Cardiac muscle cell (in vitro differentiated cells and primary cell): ENCODE data around the gene RAB4B. TPM values are rescaled to one million over a fixed set of nuclear protein-coding genes. Genes with fewer than 3 reads are reported as not detected.

ENCODE experiments used
- DNase-seq, 2 donors: peaks; one replicate each; pipeline versions ENCODE4 v3.0.0 to v3.0.0-alpha.2; 2010 to 2017; ENCODE audit warnings: low read depth in 1 of 2, low spot score in 1 of 2
- H3K27ac ChIP-seq: fragments of 200-600 bp; sonication (generic); 2 replicates; pipeline ENCODE4 v1.5.1; 2016
- H3K27me3 ChIP-seq: fragments of 200-600 bp; sonication (generic); 2 replicates; pipeline ENCODE4 v1.6.0; 2016; ENCODE audit warnings: control low read depth
- H3K36me3 ChIP-seq: fragments of 200-600 bp; sonication (generic); 2 replicates; pipeline ENCODE4 v1.5.1; 2016; ENCODE audit warnings: control low read depth
- H3K4me1 ChIP-seq: fragments of 200-600 bp; sonication (generic); 2 replicates; pipeline ENCODE4 v1.8.1; 2017; ENCODE audit warnings: low read depth, mild to moderate bottlenecking, mixed run types
- H3K4me3 ChIP-seq: fragments of 200-600 bp; sonication (generic); 2 replicates; pipeline ENCODE4 v1.5.1; 2016; ENCODE audit warnings: mild to moderate bottlenecking
- H3K9me3 ChIP-seq: fragments of 200-600 bp; sonication (generic); 2 replicates; pipeline ENCODE4 v1.5.1; 2017; ENCODE audit warnings: low read depth, mild to moderate bottlenecking, control low read depth
- polyA plus RNA-seq: library from polyadenylated mRNA; unstranded; fragments of >200 nt; fragmentation: Nextera tagmentation; extraction: Ambion mirVana; gene quantifications from 2 replicates; pipeline ENCODE4 v1.2.1, GENCODE V29; 2016
- total RNA-seq: library from RNA; depleted of rRNA; stranded (reverse); fragments of >200 nt; gene quantifications from 2 replicates; pipeline ENCODE4 v1.2.3, GENCODE V29; 2016
- TF ChIP-seq, protein P1 (sequence below): IDR thresholded peaks from 2 replicates; pipeline ENCODE4 v1.5.1; 2012; ENCODE audit warnings: low read depth, mild to moderate bottlenecking, low read length

RAB4B gene
- total and polyA plus RNA-seq, 2 experiments from 2014 or later: 15.8 to 38.9 TPM

DNA sequence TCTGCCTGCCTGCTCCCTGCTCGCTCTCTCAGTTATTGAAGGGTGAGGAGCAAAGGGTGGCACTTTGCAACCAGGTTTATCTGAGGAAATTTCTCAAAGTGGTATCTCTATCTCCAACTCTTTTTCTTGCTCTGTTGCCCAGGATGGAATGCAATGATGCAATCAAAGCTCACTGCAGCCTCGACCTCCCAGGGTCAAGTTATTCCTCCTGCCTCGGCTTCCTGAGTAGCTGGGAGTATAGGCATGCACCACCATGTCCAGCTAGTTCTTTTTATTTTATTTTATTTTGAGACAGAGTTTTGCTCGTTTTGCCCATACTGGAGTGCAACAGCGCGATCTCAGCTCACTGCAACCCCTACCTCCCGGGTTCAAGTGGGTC lies 32.7 kb upstream of the RAB4B start:
- Histone ChIP-seq H3K9me3 (no peaks in the 10 kb centered on the region), H3K27me3 (no peaks in the 10 kb centered on the region), H3K27ac (peak overlapping the region; percentile 79), H3K4me3 (no peak overlapping the region), H3K4me1 (peaks cover 16% of the 10 kb centered on the region), H3K36me3 (no peaks in the 10 kb centered on the region)
- peak in 1 of 2 donors; percentile 86 for DNase-seq
- TF ChIP-seq, protein P1, sequence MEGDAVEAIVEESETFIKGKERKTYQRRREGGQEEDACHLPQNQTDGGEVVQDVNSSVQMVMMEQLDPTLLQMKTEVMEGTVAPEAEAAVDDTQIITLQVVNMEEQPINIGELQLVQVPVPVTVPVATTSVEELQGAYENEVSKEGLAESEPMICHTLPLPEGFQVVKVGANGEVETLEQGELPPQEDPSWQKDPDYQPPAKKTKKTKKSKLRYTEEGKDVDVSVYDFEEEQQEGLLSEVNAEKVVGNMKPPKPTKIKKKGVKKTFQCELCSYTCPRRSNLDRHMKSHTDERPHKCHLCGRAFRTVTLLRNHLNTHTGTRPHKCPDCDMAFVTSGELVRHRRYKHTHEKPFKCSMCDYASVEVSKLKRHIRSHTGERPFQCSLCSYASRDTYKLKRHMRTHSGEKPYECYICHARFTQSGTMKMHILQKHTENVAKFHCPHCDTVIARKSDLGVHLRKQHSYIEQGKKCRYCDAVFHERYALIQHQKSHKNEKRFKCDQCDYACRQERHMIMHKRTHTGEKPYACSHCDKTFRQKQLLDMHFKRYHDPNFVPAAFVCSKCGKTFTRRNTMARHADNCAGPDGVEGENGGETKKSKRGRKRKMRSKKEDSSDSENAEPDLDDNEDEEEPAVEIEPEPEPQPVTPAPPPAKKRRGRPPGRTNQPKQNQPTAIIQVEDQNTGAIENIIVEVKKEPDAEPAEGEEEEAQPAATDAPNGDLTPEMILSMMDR: no peak

DNA sequence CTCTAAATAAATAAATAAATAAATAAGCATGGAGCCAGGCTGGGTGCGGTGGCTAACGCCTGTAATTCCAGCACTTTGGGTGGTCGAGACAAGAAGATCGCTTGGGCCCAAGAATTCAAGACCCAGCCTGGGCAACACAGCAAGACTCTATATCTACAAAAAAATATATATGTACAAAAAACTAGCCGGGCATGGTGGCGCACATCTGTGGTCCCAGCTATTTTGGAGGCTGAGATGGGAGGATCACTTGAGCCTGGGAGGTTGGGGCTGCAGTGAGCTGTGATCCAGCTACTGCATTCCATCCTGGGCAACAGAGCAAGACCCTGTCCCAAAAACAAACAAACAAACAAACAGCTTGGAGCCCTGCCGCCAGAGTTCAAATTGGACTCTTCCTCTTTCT lies 30.5 kb upstream of the RAB4B start:
- TF ChIP-seq, protein P1: no peak
- Histone ChIP-seq H3K27me3 (no peaks in the 10 kb centered on the region), H3K9me3 (no peaks in the 10 kb centered on the region), H3K4me1 (peaks cover 16% of the 10 kb centered on the region), H3K4me3 (no peak overlapping the region), H3K36me3 (no peaks in the 10 kb centered on the region), H3K27ac (no peak overlapping the region)
- no peak for DNase-seq

DNA sequence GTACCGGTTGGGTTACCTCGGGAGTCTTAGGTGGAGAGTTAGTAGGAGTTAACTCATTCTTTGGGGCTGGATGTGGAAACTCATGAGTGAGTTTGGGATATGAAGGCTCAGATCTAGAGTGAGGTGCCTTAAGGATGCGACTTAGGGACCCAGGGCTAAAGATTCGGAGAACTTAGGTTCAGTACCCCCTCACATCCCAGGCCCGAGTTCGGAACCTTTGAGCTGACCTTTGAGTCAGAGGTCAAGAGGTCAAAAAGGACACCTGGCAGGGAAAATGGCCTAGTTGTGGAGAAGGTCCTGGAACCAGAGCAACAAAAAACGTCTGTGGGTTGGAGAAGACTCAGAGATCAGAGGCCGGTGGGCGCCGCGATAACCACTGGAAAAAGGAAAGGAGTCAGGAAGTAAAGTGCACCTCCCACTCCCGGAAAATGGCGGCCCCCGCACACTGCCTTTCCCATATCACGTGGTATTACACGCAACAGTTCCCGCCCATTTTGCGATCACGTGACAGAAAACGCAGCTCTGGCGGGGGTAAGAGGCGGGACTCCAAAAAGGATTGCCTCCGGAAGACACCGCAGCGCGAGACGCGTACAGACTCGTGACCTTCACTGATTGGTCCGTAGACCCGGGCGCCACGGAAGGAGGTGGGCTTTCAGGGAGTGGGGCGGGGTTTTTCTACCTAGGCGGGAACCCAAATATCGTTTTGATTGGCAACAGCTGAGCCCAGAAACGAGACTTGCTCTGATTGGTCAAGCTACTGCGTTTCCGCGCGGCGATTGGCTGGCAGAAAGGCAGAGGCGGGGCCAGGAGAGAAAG lies 27.8 kb upstream of the RAB4B start, which contains the start of gene ACTMAP:
Gene ACTMAP (minus strand): TSS at position 420 of the 816 bp plus-strand sequence. CDS start 674 bp downstream, outside the sequence.
- TF ChIP-seq, protein P1: no peak
- H3K4me1 ChIP-seq: peaks cover 16% of the 10 kb centered on the region
- peak within 1 kb of the TSS; percentile 64 for H3K4me3 ChIP-seq

DNA sequence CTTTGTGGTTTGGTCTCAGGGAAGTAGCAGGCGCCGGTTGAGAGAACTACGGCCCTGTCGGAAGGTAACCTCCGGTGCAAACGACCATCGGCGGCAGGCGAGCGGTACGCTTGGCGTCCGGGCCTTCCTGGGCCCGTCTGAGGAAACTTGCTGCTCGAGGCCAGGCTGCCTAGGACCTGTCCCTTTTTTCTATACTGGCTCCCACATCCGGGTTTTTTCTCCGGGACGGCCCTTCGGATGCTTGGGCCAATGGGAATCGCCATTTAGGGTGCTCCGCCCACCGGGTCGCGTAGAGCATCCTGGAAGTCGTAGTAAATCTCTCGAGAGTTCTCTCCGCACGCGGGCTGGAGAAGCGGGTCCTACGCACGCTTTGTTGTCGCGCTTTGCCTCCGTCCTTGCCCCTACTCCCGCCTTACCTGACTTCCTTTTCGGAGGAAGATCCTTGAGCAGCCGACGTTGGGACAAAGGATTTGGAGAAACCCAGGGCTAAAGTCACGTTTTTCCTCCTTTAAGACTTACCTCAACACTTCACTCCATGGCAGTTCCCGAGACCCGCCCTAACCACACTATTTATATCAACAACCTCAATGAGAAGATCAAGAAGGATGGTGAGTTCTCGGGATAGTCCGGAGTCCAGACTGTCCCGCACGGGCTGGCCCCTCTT lies 27.0 kb upstream of the RAB4B start, which contains the start of gene SNRPA:
Gene SNRPA (plus strand): TSS at position 330 of the 664 bp plus-strand sequence. CDS start 206 bp downstream, at position 536.
- no peaks in the 10 kb centered on the region for H3K9me3 ChIP-seq
- TF ChIP-seq, protein P1: no peak
- peak; percentile 98 to 99 for DNase-seq
- no peaks in the 10 kb centered on the region for H3K27me3 ChIP-seq
- peak within 1 kb of the TSS; percentile 64 for H3K4me3 ChIP-seq
- H3K4me1 ChIP-seq: peaks cover 16% of the 10 kb centered on the region
- H3K27ac ChIP-seq: peak within 1 kb of the TSS; percentile 90
- H3K36me3 ChIP-seq: peaks cover 4% of the 10 kb centered on the region

More for the DNA sequence above, 27.8 kb upstream of the RAB4B start, which contains the start of gene ACTMAP:
- peak; percentile 100 for DNase-seq
- no peaks in the 10 kb centered on the region for H3K36me3 ChIP-seq
- peak within 1 kb of the TSS; percentile 90 for H3K27ac ChIP-seq
- no peaks in the 10 kb centered on the region for H3K27me3 ChIP-seq
- H3K9me3 ChIP-seq: no peaks in the 10 kb centered on the region

DNA sequence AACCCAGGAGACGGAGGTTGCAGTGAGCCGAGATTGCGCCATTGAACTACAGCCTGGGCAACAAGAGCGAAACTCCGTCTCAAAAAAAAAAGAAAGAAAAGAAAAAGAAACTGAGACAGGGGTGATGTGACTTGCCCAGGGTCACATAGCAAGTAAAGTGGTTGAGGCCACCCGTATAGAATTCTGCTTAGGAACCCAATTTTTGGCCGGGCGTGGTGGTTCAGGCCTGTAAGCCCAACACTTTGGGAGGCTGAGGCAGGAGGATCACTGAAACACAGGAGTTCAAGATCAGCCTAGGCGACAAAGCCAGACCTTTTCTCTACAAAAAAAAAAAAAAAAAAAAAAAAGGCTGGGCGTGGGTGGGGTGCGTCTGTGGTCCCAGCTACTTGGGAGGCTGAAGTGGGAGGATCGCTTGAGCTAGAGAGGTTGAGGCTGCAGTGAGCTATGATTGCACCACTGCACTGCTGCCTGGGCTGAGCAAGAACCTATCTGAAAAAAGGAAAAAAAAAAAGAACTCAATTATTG lies 25.7 kb upstream of the RAB4B start:
- TF ChIP-seq, protein P1: no peak
- H3K4me1 ChIP-seq: peaks cover 16% of the 10 kb centered on the region
- peaks cover 5% of the 10 kb centered on the region for H3K36me3 ChIP-seq
- H3K4me3 ChIP-seq: peak overlapping the region; percentile 64
- DNase-seq: no peak
- H3K27ac ChIP-seq: no peak overlapping the region
- H3K9me3 ChIP-seq: no peaks in the 10 kb centered on the region
- no peaks in the 10 kb centered on the region for H3K27me3 ChIP-seq
